Activated CD8-positive, alpha-beta memory T cell treated with anti-CD3 and anti-CD28 coated beads, Interleukin-2, amount 50 U/mL, for 24 hours (primary cell): Measurements from ENCODE around the gene PPP2R2D.
"Not testable (repeated sequence)": the region's sequence is repeated elsewhere in the genome, so short reads cannot be mapped to it uniquely, and the experiment has no call there.

Experiments used
- DNase-seq: peaks from one replicate; pipeline ENCODE4 v3.0.0-alpha.2; 2020; ENCODE audit errors: extremely low read depth

PPP2R2D gene

DNA sequence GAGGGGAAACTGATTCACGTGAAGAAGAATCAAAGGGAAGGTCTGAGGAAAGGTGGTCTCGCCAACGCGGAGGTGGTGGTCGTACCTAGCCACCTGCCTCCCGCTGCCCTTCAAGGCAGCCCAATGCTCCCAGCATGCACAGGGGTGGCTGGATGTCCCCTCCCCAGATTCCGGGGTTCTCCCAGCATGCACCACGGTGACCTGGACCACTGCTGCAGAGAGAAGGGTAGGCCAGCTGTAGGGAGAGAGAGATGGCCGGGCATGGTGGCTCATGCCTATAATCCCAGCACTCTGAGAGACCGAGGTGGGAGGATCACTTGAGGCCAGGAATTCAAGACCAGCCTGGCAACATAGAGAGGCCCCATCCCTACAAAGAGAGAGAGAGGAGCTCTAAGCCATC lies 32.4 kb upstream of the PPP2R2D start:
- no peak for DNase-seq

DNA sequence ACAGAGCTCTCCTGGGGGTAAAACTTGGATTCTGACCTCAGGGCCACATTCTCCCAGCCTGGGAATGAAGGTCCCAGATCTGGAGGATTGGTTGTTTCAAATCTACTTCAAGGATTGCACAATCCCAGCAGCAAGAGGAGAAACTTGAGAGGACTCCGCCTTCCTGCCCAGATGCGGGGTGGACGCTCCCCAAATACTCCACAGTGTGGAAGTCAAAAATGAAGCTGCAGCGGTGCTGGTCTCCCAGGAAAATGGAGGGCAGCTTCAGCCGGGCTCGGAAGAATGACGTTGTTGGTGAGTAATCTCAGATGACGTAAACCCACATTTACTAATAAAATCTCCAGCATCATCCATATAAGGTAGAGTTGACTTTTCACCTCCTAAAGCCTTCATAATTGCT lies 31.5 kb upstream of the PPP2R2D start:
- no peak for DNase-seq

DNA sequence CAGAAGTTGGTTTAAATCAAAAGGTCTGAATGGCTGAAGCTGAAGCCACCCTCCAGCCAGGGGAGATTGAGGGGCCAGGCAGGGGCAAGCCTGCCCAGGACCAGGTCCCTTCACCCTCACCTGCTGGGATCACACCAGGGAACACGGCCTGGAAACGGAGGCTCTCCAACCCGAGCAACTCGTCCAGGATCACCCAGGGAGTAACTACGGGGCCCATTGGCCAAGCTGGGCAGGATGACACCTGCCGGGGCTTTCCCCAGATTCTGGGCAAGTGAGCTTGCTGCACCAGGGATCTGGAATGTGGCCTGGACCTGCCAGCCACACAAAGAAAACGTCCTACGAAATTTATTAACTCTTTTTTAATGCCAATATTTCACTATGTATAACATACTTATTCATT lies 30.4 kb upstream of the PPP2R2D start:
- no peak for DNase-seq

DNA sequence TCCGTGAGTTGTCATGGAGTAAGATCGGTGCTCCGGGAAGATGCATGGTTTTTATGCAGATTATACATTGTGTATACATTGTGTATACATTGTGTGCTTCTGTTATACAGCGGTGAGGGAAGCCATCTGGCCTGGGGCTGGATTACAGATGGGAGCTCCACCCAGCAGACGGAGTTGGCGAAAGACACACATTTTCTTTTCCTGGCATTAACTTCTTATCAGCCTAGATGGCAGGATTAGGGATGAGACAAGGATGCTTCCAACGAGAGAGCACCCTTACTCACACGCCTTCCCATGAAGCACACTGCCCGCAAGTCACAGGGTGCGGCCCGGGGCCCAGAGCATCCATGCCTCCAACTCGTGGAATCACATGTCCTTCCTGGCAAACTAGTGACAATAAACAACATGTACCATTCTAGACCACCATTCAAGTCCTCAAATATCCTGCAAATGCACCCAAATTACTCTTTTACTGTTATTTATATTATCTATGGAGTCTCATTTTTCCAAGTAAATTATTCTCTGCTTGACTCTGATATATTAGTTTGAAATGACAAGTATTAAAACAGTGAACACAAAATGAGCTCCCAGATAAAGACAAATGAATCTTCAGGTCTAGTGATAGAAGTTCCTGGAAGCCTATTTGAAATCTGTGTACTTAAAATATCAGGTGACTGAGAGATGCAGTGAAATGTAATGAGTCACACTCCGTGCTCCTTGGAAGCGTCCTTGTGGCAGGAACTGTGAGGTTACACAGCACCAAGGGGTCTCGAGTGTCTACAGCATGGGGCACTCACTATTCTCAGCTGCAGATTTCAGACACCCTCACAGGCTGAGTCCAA lies 29.8 kb upstream of the PPP2R2D start:
- no peak for DNase-seq

DNA sequence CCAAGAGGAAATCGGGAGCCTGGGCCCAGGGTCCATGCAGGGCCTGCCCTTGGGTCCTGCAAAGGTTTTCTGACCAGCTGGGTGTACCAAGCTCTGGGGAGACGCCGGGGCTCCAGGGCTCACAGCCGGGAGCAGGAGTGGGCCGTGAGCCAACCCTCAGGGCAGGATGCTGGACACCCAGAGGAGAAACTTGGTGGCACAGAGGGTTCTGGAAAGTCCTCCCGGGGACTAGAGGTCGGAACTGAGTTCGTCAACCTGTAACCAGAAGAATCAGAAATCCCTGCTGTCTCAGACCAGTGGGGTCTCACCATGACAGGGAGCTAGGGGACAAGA lies 29.2 kb upstream of the PPP2R2D start:
- DNase-seq: no peak

DNA sequence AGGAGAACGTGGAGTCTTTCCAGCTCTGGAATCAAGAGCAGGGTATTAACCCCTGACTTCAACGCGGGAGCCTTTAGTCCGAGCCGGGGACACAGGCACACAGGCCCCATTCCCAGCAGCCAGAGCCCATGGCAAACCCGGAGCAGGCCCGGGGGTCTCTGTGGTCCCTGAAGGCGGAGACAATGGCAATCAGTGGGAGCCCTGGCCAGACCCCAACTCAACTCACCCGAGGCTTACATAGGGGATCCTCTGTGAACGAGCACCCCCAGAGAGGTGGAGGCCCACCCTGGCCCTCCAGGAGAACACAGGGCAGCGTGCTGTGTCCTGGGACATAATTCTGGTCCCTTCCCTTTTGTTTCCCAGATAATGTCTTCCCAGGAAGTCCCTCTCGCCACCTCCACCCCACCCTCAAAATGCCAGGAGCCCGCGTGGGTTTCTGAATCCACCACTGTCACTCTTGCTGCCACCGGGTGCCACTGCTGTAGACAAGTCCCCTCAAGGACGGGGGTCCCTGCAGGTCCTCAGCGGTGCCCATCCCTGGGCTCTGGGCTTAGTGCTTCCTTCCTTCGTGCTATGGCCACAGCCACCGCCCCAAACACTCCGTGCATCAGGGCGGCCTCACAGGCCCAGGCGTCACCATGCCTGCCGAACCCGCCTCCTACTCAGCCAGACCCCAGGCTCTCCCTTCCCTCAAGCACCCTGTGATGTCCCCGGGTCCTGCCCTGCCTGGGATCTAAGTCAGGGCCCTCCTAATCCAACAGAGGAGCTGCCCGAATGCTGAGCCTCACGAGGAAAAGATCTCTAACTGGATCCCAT lies 28.6 kb upstream of the PPP2R2D start:
- DNase-seq: no peak

DNA sequence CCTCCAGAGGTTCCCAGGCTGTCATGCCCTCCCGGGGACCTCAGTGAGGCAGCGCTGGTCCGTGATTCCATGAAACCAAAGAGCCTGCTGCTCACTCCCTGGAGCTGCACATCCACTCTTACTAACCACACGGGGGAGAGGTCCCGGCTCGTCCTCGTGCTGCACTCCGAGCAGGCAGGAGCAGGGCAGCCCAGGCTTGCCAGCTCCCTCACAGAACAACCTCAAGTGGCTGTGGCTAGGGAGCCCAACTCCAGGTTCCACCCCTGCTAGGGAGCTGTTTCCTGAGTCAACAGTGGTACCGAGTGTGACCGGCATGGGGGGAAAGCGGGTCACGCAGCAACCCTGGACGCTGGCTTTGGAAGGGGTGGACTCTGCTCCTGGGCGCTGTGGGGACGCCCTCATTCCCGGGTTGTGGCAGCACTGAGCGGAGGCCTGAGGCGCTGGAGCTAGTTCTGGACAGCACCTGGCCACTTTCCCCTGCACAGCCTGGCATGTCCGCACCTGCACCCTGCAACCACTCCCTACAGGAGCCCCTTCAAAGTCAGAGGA lies 27.9 kb upstream of the PPP2R2D start:
- no peak for DNase-seq

DNA sequence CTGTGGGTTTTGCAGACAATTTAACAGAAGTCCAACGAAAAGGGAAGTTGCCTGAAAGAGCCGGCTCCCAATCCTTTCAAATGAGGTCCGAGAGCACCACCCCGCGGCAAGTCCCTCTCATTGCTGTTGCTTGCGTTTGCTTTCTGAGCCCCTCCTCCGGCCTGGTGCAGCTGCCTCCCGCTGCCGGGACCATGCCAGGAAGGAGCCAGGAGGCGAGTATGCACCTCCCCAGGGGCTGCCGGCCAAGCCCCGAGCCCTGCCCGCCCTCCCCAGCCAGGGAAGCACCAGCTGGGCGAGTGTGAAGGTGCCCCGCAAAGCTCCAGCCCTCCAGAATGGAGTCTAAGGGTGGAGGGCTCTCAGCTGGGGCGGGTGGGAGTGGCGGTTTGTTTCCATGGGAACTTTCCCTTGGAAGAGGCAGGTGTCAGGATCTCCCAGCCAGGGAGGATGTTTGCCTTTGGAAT lies 25.8 kb upstream of the PPP2R2D start:
- DNase-seq: peak; percentile 29

DNA sequence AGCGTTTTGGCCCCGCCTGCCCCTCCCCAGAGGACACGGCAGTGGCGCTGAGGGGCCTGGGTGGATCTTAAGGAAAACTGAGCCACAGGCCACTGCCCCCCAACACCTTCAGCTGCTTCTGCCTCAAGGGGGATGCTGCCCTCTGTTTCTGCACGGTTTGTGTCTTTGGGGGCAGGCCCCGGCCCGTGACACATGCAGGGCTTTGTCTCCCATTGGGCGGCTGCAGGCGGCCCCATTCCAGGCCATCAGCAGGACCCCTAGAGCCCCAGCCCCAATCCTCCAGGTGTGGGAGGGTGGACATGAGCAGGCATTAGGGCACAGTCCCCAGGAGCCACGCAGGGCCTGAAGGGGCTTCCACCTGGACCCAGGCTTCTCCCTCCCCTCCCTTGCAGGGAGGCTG lies 25.3 kb upstream of the PPP2R2D start:
- no peak for DNase-seq

DNA sequence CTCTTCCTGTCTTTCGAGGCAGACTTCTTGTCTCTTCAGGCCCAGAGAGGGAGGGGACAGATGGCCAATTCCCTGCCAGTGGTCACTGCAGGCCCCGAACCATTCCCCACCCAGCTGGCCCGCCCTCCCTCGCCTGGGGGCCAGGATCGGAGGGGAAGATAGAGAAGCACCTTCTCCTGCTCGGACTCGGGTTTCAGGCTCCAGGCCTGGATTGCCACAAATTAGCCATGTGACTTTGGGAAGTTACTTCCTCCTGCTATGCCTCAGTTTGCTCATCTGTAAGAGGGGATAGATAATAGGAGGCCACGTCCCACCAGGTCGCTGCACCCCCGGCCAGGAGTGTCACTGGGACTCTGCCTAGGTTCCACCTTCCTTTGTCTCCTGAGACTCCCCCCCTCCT lies 24.8 kb upstream of the PPP2R2D start:
- no peak for DNase-seq

DNA sequence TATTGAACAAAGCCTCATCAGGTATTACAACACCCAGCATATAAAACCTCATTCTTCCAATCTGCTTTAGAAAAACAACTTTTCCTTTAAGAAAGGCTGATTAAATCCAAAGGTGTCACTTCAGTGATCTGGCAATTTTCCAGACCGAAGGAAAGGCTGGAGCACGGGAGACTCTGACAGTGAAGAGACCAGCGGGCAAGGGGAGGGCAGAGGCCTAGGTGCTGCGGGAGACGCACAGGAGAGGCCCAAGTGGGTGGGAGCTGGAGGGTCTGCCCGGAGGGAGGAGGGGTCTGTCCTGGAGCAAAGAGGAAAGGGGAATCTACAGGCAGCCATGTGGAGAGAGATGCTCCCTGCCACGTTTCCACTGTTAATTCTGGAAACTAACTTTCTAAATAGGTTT lies 24.3 kb upstream of the PPP2R2D start:
- DNase-seq: no peak

DNA sequence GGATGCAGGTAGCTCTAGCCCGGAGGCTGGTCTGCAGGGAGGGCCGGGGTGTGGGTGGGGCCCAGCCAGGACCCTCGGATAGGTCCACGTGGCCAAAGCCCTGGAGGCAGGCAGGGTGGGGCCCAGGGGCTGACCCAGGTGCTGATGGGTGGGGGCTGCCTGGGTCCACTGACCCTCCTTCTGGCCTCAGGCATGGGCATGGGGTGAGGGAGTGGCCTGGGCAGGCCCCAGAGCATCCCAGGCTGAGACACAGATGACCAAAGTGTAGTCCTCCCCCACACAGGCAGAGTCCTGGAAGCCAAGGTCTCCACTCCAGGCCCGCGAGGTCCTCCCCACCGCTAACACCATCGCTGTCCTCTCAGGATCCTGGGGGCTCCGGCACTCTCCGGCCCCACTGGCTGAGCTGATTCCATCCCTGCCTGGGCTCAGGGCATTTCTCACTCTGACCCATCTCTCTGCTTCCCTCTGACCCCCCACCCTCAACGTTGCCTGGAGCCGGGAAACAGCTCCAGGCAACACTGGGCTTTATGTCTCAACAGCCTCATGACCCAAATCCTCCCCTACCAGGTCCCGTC lies 20.7 kb upstream of the PPP2R2D start:
- no peak for DNase-seq

DNA sequence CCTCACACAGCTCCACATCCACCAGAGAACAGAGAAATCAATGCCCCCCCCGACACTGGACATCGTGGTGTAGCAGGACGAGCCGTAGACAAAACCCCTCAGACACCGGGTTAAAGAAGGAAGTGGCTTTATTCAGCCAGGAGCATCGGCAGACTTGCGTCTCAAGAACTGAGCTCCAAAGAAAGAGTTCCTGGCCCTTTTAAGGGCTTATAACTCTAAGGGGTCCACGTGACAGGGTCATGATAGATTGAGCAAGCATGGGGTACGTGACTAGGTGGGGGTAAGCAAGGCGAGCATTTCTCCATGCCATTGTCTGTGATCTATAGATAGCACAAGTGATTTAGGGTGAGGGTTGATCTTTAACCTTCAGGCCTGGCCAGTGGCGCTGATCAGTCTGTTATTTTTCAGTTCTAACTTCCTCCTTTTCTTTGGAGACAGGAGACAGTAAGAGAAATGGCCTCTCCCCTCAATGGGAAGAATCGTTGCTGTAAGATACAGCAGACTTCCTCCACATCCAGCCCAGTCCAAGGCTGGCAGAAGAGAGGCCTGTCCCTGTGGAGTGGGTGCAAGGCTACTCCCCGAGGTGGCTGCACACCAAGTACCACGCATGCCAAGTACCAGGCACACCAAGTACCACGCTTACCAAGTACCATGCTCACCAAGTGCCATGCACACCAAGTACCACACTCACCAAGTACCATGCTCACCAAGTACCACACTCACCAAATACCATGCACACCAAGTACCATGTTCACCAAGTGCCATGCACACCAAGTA lies 19.5 kb upstream of the PPP2R2D start:
- no peak for DNase-seq

DNA sequence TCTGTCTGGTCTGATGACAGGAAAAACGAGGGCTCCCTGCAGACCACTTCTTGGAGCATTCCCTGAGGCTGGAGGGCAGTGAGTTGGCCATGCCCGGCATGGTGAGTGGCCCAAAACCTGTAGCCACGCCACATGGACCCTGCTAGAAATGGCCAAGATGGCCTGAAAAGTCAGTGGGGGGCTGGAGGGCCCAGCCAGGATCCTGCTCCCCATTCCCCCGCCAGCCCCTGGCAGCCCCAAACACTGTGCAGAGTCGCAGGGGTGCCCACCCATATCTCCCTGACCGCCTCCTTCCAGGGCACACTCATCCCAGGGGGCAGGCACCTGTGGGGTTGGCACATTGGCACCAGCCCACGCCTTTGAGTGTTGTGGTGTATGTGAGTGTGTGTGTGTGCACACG lies 18.7 kb upstream of the PPP2R2D start:
- DNase-seq: no peak

DNA sequence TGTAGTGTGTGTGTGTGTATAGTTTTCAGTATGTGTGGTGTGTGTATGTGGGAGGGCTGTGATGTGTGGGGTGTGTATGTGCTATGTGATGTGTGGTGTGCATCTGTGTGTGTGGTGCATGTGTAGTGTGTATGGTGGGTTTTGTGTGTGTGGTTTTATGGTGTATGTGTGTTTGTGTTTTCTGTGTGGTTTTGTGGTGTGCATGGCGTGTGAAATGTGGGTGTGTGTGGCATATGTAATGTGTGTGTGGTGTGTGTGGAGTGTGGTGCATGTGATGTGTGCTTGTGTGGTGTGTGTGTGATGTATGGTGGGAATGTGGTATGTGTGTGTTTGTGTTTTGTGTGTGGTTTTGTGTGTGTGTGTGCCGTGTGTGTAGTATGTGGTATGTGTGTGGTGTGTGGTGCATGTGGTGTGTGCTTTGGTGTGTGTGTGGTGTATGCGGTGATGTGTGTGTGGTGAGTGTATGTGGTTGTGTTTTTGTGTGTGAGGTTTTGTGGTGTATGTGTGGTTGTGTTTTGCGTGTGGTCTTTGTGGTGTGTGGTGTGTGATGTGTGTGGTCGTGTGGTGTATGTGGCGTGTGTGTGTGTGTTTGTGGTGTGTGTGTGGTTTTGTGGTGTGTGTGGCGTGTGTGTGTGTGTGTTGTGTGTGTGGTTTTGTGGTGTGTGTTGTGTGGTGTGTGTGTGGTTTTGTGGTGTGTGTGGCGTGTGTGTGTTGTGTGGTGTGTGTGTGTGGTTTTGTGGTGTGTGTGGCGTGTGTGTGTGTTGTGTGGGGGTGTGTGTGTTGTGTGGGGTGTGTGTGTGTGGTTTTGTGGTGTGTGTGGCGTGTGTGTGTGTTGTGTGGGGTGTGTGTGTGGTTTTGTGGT lies 18.0 kb upstream of the PPP2R2D start:
- DNase-seq: no peak

DNA sequence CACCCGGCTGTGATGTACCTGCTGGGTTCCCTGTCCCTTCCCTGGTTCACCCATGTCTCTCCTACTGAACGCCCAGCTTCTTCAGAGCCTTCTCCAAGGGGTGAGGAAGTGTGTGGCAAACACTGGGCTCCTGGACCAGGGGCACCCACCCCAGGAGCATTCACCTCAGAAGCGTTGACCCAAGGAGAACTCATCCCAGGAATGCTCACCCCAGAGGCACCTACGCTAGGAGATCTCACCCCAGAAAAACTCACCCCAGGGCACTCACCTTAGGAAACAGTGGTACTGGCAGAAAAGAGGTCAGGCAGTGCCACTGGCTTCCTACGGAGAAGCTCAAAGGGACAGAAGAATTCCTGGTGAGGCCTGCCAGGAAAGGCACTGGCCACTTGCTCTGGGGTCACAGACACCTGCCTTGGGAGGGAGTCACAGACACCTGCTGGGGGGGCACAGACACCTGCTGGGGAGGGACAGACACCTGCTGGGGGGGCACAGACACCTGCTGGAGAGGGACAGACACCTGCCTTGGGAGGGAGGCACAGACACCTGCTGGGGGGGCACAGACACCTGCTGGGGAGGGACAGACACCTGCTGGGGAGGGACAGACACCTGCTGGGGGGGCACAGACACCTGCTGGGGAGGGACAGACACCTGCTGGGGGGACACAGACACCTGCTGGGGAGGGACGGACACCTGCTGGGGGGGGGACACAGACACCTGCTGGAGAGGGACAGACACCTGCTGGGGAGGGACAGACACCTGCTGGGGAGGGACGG lies 17.0 kb upstream of the PPP2R2D start:
- DNase-seq: not testable (repeated sequence)

DNA sequence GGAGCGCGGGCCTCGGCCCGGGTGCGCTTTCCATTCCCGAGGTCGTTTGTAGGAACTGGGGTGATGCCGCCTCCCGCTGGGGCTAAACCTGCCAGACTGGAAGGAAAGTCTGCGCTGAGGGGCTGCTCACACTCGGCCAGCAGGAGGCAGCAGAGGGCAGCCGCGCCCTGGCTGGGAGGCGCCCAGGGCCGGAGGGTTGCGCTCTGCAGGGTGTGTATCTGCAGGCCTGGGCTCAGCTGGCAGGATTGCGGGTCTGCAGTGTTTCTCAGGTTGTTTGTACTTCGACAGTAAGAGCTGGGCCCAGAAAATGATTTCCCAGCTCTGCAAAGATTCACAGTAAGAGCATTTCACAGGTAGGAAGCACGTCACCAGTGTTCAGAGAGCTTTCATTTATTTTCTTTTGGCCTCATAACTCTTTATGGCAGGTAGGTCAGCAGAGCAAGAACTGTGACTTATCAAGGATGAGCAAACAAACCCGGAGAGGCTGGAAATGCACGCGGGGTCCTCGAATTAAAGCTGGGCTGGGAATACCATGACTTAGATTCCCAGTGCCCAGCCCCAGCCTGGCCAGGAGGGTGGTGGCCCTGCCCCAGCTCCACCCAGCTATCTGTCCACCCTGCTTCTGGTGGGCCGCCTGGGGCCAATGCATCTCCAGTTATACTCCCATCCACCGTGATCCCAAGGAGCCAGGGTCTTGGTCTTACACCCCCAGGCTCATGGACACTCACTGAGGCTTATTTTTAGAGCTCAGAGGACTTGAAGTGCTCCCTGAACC lies 15.2 kb upstream of the PPP2R2D start:
- peak; percentile 40 for DNase-seq

DNA sequence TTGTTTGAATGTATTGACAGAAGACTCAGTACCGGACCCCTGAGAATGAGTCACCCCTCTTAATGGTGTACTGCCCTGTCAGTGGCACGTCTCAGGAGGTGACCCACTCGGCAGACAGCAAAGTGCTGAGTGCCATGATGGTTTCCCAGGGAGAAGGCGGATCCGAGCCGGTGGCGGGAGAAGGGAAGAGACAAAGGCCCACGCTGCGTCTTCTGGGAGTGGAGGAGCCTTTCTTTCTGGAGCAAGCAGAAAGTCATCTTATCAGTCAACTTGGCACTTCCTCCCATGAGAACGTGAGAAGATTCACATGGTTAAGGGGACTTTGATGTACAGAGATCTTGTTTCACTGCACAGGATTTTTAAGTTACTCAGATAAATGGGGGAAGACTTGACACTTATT lies 14.6 kb upstream of the PPP2R2D start:
- DNase-seq: no peak

DNA sequence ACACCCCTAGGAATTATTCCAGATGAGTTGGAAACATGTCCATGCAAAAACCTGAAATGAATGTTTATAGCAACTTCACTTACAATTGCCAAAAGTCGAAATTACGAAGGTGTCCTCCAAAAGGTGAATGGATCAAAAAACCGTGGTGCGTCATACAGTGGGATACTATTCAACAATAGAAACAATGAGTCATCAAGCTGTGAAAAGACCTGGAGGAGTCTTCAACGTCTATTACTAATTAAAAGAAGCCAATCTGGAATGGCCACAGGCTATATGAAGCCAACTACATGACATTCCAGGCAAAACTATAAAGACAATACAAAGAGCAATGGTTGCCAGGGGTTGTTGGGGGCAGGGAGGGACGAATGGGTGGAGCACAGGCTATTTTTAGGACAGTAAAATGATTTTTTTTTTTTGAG lies 12.6 kb upstream of the PPP2R2D start:
- DNase-seq: no peak
